GM13977 (cell line): ENCODE measurements around the gene TMEM63C.

ENCODE experiments used
- DNase-seq: peaks from one replicate; pipeline ENCODE4 v3.0.0; 2012; ENCODE audit warnings: low spot score
- in situ Hi-C: fragments of 300-500 bp; cut with MboI; formaldehyde crosslinking; loops from one replicate; pipeline ENCODE4 v1.12.0; 2022; ENCODE audit warnings: low sequenced_read_pairs, low pct_unique_long_range_greater_than_20kb, mixed read lengths, inconsistent platforms; ENCODE audit not compliant: unreplicated experiment
- TF ChIP-seq, protein P1 (sequence below): IDR thresholded peaks from 2 replicates; pipeline ENCODE4 v1.5.1; 2012; ENCODE audit warnings: mild to moderate bottlenecking, control low read depth; ENCODE audit not compliant: insufficient read depth; ENCODE audit errors: extremely low read depth, missing control alignments

Gene TMEM63C

GRCh38 chr14:77245820-77246219 lies 64.2 kb downstream of the TMEM63C start:
- in situ Hi-C loops: no loop called here
- TF ChIP-seq, protein P1, sequence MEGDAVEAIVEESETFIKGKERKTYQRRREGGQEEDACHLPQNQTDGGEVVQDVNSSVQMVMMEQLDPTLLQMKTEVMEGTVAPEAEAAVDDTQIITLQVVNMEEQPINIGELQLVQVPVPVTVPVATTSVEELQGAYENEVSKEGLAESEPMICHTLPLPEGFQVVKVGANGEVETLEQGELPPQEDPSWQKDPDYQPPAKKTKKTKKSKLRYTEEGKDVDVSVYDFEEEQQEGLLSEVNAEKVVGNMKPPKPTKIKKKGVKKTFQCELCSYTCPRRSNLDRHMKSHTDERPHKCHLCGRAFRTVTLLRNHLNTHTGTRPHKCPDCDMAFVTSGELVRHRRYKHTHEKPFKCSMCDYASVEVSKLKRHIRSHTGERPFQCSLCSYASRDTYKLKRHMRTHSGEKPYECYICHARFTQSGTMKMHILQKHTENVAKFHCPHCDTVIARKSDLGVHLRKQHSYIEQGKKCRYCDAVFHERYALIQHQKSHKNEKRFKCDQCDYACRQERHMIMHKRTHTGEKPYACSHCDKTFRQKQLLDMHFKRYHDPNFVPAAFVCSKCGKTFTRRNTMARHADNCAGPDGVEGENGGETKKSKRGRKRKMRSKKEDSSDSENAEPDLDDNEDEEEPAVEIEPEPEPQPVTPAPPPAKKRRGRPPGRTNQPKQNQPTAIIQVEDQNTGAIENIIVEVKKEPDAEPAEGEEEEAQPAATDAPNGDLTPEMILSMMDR: no peak

GRCh38 chr14:77246784-77247183 lies 65.2 kb downstream of the TMEM63C start:
- TF ChIP-seq, protein P1: no peak
- in situ Hi-C loops: no loop called here
- DNase-seq: no peak

More at GRCh38 chr14:77245820-77246219, 64.2 kb downstream of the TMEM63C start:
- DNase-seq: no peak

DNA sequence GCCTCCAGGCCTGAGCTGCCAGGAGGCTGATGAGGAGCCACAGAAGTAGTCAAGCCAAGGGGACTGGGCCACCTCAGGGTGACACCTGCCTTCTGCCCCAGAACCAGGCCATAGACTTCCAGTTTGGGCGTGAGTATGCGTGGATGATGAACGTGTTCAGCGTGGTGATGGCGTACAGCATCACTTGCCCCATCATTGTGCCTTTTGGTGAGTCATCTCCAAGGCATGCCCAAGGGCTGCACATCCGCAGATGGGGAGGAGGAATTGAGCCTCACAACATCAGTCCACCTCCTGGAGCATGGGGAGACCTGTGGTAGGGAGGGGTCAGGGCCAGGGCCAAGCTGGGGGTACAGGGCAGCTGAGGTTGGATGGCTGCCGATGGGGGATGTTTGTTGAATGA lies 67.1 kb downstream of the TMEM63C start:
- in situ Hi-C loops: no loop called here
- TF ChIP-seq, protein P1: no peak

DNA sequence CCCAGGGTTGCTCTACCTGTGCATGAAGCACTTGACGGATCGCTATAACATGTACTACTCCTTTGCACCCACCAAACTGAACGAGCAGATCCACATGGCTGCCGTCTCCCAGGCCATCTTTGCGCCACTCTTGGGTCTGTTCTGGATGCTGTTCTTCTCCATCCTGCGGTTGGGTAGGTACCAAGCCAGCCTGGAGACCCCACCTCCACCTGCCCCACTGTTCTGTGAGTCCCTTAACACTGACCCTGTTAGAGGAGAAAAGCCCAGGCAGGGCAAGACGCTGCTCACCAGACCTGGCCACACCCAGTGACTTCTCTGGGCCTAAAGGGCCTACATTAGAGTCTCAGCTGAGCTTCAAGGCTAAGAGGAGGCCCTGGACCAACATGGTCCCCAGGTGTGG lies 67.7 kb downstream of the TMEM63C start:
- DNase-seq: no peak
- TF ChIP-seq, protein P1: no peak
- in situ Hi-C loops: no loop called here

More for the DNA sequence above, 67.1 kb downstream of the TMEM63C start:
- no peak for DNase-seq

GRCh38 chr14:77250927-77251326 lies 69.3 kb downstream of the TMEM63C start:
- DNase-seq: no peak
- TF ChIP-seq, protein P1: no peak
- in situ Hi-C loops: no loop called here

DNA sequence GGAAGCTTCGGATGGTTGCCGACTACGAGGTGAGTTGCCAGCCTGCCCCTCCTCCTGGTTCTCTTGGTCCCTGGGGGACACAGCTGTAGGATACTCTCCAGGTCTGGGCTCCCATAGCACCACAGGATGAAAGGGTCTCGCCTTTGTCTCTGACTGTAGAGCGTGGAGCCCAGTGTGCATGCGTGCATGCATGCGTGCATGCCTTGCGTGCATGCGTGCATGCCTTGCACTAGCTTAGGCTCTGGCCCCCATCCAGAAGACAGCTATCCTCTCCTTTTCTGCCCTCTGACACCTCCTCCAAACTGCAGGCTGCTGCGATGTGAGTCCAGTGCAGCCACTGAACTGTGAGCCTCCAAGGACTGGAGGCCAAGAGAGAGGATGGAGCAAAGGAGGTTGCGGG lies 70.3 kb downstream of the TMEM63C start:
- DNase-seq: no peak
- TF ChIP-seq, protein P1: no peak
- in situ Hi-C loops: no loop called here
